Stimulated activated CD8-positive, alpha-beta memory T cell treated with anti-CD3 and anti-CD28 coated beads, Interleukin-7, amount 100 ng/mL, for 4 hours (primary cell): ENCODE data around the gene CMSS1.

Experiments used
- DNase-seq, 2 donors: peaks; one replicate each; pipeline ENCODE4 v3.0.0-alpha.2; 2020; ENCODE audit warnings: low read depth in 2 of 2

CMSS1 gene

DNA sequence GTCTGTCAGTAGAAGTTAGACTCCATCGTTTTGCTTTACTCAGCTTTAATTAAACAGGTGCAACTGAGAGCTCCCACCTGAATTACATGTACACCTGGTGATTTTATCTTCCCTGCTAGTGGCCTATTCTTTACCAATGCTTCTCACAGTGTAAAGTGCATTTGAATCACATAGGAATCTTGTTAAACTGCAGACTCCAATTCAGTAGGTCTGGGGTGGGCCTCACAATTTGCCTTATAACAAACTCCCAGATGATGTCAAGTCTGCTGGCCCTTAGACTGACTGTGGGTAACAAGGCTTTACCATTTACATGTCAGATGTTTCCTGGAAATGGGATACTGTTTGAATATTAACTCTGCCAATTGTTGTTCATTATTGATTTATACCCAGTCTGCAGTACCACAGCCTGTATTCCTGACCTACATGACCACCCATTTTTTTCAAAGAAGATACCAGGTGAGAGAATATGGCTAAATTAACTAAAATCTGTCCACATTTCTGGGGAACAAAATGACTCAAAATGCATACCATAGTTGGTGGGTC lies 37.2 kb downstream of the CMSS1 start:
- DNase-seq = no peak

DNA sequence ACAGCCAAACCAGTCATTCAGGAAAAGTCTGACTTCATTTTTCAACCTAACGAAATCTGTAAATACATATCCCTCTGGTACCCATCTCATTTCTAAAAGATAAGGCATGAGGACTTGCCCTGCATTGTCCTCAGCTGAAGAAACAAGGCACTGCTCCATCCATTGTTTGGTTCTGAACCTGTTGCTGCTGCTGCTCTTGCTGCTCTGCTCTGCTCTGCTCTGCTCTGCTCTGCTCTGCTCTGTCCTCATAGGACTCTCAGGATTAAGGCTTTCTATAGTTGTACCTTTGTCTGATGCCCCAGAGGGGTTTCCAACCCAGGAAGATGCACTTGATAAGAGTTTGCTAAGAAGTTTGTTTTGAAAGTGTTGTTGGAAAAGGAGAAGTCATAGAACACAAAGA lies 38.2 kb downstream of the CMSS1 start:
- no peak for DNase-seq

DNA sequence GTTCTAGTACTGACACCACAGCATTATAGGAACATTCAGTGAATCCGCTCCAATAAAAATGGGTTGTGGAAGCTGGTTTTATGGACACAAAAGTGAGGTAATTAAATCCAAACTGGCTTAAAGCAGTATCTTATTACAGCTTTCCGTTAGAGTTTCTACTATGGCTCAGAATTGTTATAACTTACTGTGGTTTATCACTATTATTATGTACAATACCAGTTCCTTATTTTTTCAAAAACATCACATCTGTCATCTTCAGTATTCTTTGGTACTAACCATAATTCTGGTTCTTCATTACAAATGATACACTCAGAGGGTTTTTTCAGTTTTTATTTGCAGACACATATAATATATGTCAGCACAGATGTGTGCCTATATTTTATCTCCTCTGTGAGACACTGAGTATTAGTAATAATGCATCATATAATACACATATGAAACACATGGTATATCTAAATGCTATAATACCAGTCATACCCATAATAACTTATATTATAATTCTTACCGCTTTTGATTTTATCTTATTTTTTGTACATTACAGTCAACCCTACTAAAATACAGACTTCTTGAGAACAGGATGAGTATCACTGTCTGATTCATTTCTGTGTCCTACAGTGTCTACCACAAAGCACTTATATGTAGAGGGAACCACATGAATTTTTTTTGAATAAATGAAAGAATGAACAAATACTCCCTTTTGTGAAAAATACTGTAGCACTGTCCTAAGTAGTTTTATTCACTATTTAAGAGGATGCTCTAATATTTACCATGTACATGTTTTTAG lies 39.0 kb downstream of the CMSS1 start:
- no peak for DNase-seq

DNA sequence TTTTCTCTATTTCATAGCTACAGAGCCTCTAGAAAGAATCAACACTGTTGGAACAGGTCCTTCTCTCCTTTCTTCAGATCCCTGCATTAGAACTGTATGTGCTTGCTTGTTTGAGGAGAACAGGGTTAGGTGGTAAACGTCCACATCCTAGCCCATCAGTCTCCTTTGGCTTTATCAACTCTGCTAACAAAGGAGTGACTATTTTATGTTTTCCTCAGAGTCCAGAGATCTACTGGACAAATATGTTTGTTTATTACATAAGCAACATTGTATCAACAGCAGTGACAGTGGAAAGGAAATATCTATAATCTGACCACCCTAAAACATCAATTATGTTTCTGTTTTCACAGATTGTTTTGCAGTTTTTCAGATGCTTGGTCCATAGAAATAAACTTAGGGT lies 39.6 kb downstream of the CMSS1 start:
- DNase-seq = no peak

DNA sequence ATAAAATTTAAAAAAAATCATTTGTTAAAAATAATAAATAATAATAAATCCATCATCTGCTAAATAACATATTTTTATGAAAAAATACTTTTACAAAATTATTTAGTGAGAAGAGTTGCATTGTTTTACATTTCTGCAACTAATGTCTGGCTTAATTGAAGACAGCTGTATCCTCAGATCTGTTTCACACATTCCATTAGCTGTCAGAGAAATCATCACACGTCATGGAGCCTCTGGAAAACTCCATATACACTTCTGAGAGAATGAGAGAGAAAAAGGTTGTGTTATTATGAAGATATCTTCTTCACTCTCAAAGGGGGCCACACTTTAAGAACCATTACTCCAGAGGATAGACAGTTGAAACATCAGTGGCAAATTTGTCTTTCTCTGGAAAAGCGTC lies 40.8 kb downstream of the CMSS1 start:
- DNase-seq = no peak

DNA sequence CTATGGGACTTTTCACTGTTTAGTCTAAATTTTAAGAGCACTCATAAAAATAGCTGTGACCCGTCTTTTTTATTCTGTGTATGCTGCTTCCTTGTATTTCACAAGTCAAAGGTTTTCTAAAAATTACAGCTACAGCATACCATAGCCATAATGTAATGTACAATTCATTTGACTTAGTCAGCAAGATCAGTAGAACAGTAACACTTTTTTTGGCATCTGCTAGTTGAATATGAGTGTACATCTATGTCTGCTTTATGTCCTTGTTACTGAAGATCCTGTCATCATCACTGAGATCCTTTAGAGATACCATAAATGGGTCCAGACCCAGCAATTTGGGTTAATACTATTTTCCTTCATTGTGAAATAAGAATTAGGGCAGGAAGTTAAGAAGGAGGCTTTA lies 42.2 kb downstream of the CMSS1 start:
- DNase-seq = no peak

DNA sequence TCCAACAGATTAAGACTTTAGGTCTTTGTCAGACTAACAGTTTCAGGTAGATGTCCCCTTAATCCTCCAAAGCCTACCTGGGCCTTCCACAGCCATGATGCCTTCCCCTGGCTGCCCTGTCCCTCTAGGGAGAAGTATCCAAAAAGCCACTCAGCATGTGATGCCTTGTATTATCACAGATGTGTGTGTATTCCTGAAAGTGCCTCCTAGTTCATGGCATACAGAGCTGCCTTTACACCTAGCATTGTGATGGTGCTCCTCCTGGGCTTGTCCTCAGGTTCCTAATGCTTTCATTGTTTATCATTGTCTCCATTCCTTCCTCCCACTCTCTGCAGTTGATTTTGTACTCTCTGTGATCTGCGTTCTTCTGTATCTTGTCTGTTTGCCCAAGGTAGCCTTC lies 43.6 kb downstream of the CMSS1 start:
- DNase-seq = no peak

DNA sequence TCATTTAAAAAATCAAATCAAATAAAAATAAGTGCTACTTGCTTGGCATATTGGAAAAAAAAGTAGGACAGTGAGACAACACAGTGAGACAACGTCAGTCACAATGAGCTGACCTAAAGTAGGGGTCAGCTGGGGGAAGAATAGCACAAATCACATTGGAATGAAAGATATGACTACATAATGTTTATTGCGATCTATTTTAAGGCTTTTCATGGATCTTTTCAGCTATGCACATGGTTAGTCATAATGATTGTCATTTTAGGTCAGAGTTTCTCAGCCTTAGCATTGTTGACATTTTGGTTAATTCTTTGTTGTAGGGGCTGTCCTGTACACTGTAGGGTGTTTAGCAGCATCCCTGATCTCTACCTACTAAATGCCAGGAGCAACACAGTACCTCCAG lies 44.5 kb downstream of the CMSS1 start:
- DNase-seq = no peak

DNA sequence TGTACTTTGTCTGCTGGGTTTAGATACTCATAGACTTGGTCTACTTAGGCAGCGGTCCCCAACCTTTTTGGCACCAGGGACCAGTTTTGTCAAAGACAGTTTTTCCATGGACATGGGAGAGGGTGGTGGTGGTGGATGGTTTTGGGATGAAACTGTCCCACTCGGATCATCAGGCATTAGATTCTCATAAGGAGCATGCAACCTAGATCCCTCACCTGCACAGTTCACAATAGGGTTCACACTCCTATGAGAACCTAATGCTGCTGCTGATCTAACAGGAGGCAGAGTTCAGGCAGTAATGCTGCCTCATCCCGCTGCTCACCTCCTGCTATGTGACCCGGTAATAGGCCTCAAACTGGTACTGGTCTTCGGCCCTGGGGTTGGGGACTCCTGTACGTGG lies 45.3 kb downstream of the CMSS1 start:
- no peak for DNase-seq

DNA sequence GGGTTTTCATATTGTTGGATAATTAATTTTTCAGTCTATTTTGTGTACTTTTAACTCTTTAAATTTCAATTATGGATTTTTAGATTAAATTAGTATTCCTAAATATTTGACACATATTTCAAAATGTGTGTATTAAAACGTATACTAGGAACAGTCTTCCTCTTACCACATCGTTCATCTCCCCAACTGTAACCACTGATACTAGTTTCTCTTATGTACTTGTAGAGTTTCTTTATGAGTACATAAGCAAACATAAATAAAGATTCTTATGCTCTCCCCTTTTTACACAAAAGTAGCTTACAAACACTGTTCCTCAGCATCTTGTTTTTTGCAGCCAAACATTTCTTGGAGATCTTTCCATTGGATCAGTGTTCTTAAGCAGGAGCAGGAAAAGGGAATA lies 45.9 kb downstream of the CMSS1 start:
- DNase-seq = no peak

DNA sequence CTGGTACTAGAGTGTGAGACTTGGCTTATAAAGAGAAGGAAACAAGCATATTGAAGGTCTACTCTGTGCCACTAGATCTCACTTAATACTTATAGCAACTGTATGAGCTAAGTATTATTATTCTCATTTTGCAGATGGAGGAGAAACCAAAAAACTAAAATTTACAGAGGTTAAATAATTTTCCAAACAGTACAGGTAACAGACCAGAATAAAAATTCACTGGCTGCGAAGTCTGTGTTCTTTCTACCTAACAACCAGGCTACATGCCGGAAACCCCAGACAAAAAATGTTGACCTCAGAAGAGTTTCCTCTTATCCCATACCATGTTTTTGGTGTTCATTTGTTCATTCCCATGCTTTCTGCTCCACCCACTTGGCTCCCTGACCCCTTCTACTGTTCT lies 46.6 kb downstream of the CMSS1 start:
- no peak for DNase-seq

DNA sequence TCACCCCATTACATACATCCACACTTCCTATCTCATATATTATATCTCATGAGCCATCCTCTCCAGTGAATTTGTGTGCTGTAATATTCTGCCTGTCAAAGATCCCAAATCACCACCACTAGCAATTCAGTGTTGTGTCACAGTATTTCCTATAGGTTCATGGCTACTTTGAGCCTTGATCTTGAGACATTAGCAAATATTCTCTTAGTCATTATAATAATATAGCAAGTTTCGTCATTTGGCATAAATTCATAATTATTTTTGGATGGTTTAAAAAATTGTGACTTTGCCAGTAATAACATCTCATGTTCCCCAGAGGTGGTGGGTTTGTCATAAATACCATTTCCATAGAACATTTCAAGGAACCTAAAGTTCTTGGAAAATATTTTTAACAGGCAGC lies 47.7 kb downstream of the CMSS1 start:
- DNase-seq = no peak

DNA sequence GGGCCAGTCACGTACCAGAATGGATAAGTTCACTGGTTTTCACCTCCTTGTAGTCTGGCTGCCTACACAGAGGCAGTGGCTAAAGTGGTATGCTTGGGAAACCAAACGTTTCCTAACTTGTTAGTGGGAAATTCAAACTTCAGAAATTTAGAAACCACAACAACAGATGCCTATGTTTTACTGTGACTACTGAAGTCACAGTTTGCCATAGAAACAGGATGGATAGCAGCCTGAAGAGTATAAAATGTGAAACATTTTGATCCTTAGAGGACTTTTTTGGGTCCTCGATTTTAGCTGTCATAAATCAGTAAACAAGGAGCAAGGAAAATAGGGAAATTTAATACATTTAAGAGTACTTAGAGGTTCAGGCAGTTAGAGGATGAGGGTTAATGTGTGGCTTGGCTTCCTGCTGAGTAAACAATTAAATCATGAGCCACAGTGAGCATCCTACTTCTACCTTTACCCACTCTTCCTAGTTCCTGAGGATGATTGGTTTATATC lies 48.6 kb downstream of the CMSS1 start:
- no peak for DNase-seq

DNA sequence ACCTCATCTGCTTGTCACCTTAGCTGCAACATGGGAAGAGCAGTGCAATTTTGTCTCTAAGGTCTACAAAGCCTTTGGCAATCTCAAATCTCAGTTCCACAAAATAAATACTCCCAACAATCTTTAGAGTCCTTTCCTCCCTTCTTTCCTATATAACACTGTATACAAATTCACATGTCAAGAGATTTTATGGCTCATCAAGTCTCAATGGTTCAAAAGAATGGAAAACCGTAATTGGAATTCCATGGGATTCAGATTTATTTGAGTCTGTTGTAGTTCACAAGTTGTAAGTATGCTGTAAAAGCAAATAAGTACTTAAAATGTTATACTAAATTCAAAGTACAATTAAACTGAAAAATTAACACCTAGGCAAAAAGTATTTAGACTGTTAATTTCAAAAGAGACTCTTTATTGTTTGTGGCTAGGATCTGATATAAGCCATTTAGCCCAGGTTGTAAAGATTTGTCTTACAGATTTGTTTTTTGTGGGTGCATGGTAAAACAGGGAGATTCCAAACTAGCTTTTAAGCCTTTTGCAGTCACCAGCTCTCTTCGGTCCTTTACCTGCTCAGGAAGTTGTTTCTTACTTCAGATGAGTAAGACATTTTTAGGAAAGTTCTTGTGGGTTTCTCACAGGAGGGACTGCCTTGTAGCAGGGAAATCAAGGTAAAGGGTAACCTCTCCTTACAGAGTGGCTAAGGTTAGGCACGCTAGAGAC lies 50.1 kb downstream of the CMSS1 start:
- DNase-seq = no peak

DNA sequence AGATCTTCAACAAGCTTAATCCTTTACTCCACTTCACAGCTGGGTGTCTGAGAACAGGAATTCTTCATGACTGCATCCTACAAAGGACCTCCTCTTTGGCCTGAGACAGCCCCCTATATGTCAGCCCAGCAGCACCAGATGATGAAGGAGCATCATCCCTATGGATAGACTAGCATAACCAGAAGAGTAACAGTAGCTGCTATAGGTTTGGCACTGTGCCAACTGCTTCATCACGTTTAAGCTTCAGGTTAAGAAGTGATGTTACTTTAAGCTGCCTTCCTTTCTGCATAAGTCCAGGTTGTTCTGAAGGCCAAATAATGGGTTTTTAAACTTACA lies 50.6 kb downstream of the CMSS1 start:
- no peak for DNase-seq

DNA sequence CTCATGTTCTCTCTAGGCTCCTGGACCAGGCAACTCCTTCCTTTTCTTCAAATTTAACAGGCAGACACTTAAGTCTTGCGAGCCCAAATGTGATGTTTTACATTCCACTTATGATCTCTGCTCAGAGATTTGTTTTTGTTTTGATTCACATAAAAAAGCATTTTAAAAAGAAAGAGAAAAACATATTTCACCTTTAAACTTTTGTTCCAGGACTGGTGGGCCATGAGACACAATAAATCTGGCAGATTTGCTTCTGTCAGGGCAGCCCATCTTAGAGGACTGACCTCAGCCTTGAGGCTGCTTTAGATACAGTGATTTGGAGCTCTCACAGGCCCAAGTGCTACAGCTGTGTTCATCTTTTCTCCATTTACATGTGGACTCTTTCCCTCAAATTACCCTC lies 52.0 kb downstream of the CMSS1 start:
- DNase-seq = no peak

DNA sequence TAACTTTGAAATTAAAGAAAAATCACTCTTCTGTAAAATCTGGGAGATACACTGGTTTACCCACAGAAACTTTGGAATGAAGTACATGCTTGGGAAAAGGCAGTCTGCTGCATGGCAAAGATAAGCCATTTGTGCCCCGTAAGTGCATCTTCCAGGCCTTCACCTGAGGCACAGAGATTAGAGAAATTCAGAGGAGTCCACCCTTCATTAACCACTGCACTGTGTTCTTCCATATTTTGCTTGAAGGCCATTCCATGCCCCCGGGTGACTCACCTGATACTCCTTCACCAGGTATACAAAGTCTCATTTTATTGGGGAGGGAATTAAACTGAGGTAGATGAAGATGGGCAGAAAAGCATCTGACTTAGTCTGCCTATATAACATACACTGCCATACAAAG lies 53.0 kb downstream of the CMSS1 start:
- DNase-seq = no peak

DNA sequence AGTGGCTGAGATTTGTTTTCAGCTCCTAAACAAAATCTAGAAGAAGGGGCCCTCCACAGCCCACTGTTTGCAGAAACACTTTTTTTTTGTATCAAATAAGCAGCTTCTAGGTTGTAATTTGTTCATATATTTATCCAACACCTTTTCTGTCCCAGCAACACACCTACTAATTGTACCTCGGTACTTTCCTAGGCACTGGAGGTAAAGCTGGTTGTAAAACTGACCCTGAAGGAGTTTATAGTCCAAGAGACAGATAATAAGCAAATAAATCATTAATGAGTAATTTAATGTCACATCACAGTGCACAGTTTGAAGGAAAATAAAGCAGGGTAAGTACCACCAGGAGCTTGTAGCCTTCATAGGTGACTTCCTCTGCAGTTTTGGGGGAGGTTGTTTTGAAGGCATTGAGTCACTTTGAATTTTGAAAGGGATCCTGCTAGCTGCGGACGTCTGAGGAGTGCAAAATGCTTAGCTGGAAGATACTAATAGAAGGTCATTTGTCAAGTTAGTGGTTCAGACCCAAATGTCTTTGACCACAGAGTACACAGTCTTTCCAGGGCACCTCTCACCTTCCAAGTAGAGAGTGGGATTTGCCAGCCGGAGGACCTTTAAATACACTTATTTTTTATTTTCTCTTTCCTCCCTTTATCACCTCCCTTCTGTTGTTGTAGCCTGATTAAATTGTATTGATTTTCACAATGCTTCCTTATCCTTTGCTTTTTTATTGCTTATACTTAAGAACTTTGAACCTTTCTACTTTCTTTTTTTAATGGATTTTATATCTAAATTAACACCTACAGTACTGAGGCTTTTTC lies 53.8 kb downstream of the CMSS1 start:
- DNase-seq = no peak

DNA sequence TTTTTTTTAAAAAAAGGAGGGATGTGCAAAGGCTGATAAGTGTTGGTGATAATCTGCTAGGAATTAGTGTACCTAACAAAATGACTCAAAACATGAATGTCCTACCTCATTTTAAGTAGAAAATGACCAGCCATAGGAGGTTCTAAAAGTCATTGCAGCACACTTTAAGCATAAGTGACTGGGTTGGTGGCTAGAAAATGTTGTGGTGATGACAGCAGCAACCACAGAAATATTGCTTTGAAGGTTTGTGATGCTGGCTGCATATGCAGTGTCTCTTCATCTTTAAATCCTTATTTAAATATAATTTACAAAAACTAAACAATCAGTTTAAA lies 55.2 kb downstream of the CMSS1 start:
- no peak for DNase-seq

DNA sequence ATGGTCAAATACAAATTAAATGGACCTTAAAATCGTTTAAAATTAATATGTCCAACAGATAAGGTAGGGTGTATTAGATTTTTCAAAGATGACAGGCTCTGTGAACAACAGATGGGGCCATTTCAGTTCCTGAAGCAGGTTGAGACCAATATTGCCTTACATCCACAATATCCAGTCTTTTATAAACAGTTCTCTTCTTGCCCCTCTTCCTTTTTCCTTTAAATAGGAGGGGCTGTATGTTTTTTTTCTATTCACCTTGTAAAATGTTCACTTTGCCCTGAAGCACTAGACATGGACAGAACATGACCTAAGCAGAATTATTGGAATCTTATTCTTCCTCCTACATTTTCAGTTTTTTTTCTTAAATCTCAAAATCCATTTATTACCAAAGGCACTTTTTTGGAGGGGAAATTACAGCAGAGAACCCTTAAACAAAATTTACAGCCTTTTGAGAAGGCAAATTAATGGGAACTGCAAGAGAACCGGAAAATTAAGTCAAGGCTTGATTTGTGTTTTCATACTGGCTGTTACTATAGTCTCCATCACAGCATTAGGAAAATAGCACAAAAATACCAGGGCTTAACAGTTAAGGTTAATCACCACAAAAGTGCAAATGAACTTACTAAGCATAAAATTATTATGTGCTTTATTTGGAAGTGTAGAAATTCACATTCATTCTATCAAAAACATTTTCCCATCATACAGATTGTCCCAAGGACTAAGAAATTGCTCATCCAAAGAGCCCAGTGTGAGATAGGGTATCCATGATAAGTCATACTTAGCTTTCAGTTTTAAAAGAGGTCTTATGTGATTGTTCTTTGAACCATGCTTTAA lies 55.8 kb downstream of the CMSS1 start:
- no peak for DNase-seq

DNA sequence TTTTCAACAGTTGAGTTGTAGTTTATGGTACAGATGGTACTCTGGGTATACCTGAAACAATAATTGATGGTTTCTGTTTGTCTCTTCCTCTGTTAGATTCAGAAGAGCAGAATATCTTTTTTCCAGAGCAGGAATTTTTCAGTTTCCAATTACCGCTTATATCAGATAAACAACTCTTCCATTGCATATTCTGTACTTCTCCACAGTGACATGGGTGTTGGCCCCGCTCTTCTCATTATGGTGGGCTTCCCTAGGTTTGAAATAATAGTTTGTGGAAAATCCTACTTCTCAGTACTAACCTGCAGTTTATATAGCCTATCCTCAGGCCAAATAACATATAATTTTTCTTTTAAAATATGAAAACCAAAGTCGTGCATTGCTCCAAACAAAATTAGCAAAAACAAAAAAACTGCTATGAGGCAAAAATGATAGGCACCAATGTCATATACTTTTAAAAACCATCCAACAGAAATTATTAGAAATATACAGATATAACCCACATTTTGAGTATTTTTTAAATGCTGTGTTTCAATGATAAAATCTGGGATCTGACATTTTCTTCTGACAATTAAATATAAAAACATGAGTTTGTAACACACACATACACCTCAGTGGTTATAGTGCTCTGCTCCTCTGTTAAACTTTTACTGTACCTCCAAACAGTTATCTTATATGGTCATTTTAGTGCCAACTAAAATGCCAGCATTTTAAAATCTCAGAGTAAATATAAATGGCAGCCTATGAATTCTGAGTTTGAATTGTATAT lies 56.8 kb downstream of the CMSS1 start:
- DNase-seq = no peak
